ACC112 (cell line): ENCODE results near the gene PCGF2.

Source experiments
- H2AFZ ChIP-seq: fragments of 200-600 bp; sonication (generic); one replicate; pipeline ENCODE4 v1.6.0; 2017; ENCODE audit warnings: antibody characterized with exemption, low read length; ENCODE audit not compliant: unreplicated experiment
- H3K27ac ChIP-seq: fragments of 200-600 bp; sonication (generic); 2 replicates; pipeline ENCODE4 v1.5.1; 2014; ENCODE audit warnings: low read depth, mild to moderate bottlenecking, antibody characterized with exemption, low read length, moderate library complexity
- H3K27me3 ChIP-seq: fragments of 200-600 bp; sonication (generic); 2 replicates; pipeline ENCODE4 v1.6.1; 2014; ENCODE audit warnings: mild to moderate bottlenecking, antibody characterized with exemption, low read length, moderate library complexity, mixed read lengths; ENCODE audit not compliant: insufficient read depth
- H3K36me3 ChIP-seq: fragments of 200-600 bp; sonication (generic); 2 replicates; pipeline ENCODE4 v1.6.1; 2016; ENCODE audit warnings: mild to moderate bottlenecking, antibody characterized with exemption, low read length, moderate library complexity, mixed read lengths; ENCODE audit not compliant: insufficient read depth
- H3K4me1 ChIP-seq: fragments of 200-600 bp; sonication (generic); one replicate; pipeline ENCODE4 v1.6.1; 2016; ENCODE audit warnings: low read length, mixed read lengths; ENCODE audit not compliant: insufficient read depth, unreplicated experiment, control insufficient read depth
- H3K4me3 ChIP-seq: fragments of 200-600 bp; sonication (generic); 2 replicates; pipeline ENCODE4 v1.5.1; 2014; ENCODE audit warnings: mild to moderate bottlenecking, low read depth, low read length
- H3K79me2 ChIP-seq: fragments of 200-600 bp; sonication (generic); one replicate; pipeline ENCODE4 v1.6.0; 2016; ENCODE audit warnings: low read length; ENCODE audit not compliant: control insufficient read depth, unreplicated experiment, insufficient read depth

Gene PCGF2

GRCh38 chr17:38707678-38708351 lies 40.3 kb downstream of the PCGF2 start:
- Histone ChIP-seq H3K79me2 (peaks cover 29% of the 10 kb centered on the region), H2AFZ (no peak overlapping the region), H3K27me3 (no peaks in the 10 kb centered on the region), H3K4me3 (no peak overlapping the region), H3K4me1 (peaks cover 4% of the 10 kb centered on the region), H3K27ac (no peak overlapping the region), H3K36me3 (0 out of 2 replicates have a peak, but pooled peaks cover 6% of the 10 kb centered on the region)

DNA sequence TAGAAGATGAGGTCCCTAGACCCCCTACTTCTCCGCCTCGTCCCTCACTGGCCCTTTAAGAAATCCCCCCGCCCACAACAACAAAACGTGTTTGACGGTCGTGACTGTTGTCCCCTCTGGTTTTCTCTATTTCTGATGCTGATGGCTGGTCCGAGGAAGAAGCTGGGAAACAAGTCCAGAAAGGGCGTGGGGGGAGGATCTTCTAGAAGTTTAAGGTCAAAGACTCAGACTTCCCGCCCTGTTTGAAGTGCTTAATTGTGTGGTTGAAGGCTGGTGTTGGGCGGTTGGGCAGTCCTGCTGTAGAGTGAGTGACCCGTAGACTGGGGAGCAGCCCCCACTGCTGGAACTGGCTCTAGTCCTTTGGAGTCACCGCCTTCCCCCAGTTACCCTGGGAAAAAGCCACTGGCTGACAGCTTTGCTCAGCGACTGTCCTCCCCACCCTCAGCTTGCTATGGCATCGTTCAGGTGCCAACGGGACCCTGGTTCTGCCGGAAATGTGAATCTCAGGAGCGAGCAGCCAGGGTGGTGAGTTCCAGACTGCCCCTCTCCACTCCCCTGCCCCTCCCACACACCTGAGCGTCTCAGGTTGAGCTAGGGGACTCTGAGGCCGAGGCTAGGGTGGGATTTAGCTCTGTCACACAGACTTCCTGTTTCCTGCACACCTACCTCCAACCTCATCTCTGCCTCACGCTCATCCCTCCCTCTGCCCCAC lies 41.5 kb downstream of the PCGF2 start:
- Histone ChIP-seq H3K27me3 (no peaks in the 10 kb centered on the region), H3K27ac (no peak overlapping the region), H2AFZ (peak overlapping the region; percentile 3), H3K4me1 (peaks cover 5% of the 10 kb centered on the region), H3K4me3 (peak overlapping the region; percentile 97), H3K36me3 (0 out of 2 replicates have a peak, but pooled peaks cover 6% of the 10 kb centered on the region), H3K79me2 (peaks cover 29% of the 10 kb centered on the region)

- H3K27ac ChIP-seq = no peak overlapping the region
- 0 out of 2 replicates have a peak, but pooled peaks cover 6% of the 10 kb centered on the region for H3K36me3 ChIP-seq
- H3K27me3 ChIP-seq = no peaks in the 10 kb centered on the region
- peak overlapping the region; percentile 15 for H2AFZ ChIP-seq
- peak overlapping the region; percentile 97 for H3K4me3 ChIP-seq
- peaks cover 29% of the 10 kb centered on the region for H3K79me2 ChIP-seq
- H3K4me1 ChIP-seq = peaks cover 12% of the 10 kb centered on the region
These were observed 42.2 kb downstream of the PCGF2 start for GRCh38 chr17:38705803-38706504.

GRCh38 chr17:38705523-38705802 lies 42.7 kb downstream of the PCGF2 start:
- Histone ChIP-seq H3K79me2 (peaks cover 29% of the 10 kb centered on the region), H2AFZ (peak overlapping the region; percentile 15), H3K4me3 (peak overlapping the region; percentile 97), H3K27me3 (no peaks in the 10 kb centered on the region), H3K36me3 (0 out of 2 replicates have a peak, but pooled peaks cover 6% of the 10 kb centered on the region), H3K4me1 (peaks cover 13% of the 10 kb centered on the region), H3K27ac (no peak overlapping the region)

DNA sequence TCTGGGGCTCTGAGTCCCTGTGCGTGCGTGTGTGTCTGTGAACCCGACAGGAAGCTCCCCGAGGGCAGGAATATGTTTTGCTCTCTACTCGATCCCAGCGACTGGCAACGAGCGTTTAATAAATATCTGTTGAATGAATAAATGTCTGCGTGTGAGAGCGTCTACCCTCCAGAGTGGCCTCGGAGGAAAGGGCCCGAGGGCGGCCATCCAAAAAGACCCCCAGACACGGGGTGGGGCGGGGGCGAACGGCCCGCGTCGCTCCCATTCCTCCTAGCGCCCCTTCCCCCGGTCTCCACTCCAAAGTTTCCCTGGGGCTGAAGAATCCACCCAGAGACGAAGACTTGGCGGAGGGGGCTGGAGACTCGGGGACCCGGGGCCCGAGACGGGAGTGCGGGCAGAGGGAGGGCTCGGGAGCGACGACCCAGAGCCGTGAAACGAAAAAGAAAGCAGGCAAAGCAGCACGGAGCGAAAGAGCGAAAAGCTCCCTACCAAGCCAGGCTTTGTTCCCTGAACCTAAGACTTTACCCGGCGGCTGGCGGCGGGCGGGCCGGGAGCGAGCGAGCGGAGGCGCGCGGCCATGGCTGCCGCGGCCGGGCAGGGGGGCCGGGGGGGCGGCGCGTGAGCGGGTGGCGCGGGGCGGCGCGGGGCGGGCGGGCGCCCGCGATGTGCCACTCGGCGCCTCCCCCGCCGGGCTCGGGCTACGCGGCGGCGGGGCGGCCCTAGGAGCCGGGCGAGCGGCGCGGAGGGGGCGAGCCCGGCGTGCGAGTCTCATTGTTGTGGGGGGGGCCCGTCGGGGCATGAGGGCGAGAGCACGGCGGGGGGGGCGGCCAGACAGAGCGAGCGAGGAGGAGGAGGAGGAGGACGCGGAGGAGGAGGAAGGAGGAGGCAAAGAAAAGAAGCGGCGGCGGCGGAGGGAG lies 43.3 kb downstream of the PCGF2 start, which contains the start of gene MLLT6:
TSS of gene MLLT6 (plus strand) at position 668 of the 917 bp plus-strand sequence. CDS start 360 bp downstream, outside the sequence.
- Histone ChIP-seq H3K36me3 (0 out of 2 replicates have a peak, but pooled peaks cover 6% of the 10 kb centered on the region), H3K4me3 (peak within 1 kb of the TSS; percentile 97), H2AFZ (peak within 1 kb of the TSS; percentile 54), H3K27ac (peak within 1 kb of the TSS; percentile 70), H3K79me2 (peaks cover 29% of the 10 kb centered on the region), H3K4me1 (peaks cover 13% of the 10 kb centered on the region), H3K27me3 (no peaks in the 10 kb centered on the region)

- Histone ChIP-seq H2AFZ (peak overlapping the region; percentile 54), H3K27me3 (no peaks in the 10 kb centered on the region), H3K36me3 (no peaks in the 10 kb centered on the region), H3K4me1 (peaks cover 13% of the 10 kb centered on the region), H3K27ac (peak overlapping the region; percentile 70), H3K4me3 (peak overlapping the region; percentile 82), H3K79me2 (peaks cover 29% of the 10 kb centered on the region)
These were observed 44.2 kb downstream of the PCGF2 start for GRCh38 chr17:38703742-38704605.

GRCh38 chr17:38702916-38703741 lies 45.0 kb downstream of the PCGF2 start:
- no peaks in the 10 kb centered on the region for H3K36me3 ChIP-seq
- H3K27me3 ChIP-seq = no peaks in the 10 kb centered on the region
- peak overlapping the region; percentile 82 for H3K4me3 ChIP-seq
- peaks cover 13% of the 10 kb centered on the region for H3K4me1 ChIP-seq
- H2AFZ ChIP-seq = peak overlapping the region; percentile 44
- H3K79me2 ChIP-seq = peaks cover 29% of the 10 kb centered on the region
- H3K27ac ChIP-seq = peak overlapping the region; percentile 81

DNA sequence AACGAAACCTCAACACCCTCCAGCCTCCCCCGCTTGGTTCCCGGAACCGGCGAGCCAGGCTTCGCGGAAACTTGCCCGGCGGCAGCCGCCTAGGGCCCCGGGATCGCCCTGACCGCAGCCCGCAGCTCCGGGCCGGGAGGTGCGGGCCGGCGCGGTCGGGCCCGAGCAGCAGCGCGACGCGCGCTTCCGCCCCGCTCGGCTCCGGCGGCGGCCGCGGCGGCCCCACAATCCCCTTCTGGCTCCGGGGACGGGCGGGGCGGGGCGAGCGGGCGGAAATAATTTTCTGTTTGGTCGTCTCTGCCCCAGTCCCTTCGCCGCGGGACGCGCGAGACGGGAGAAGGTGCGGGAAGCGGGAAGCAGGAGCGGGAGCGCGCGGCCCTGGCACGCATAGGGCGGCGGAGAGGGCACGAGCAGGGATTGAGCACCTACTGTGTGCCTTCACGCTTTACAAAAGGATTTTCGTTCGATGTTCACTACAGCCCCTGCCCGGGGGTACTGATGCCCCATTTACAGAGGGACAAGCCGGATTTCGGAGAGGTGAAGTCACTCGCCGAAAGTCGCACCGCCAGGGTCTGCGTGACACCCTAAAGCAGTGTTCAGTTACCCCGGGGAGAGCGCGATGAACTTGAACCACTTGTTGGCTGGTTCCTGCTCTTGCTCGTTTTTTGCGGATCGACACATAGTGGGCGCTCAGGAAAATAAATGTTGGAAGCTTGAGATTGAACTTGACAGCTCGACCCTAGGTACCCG lies 45.8 kb downstream of the PCGF2 start:
- H3K79me2 ChIP-seq = peaks cover 26% of the 10 kb centered on the region
- no peaks in the 10 kb centered on the region for H3K36me3 ChIP-seq
- H3K4me1 ChIP-seq = peaks cover 13% of the 10 kb centered on the region
- H3K4me3 ChIP-seq = peak overlapping the region; percentile 82
- H2AFZ ChIP-seq = peak overlapping the region; percentile 80
- no peaks in the 10 kb centered on the region for H3K27me3 ChIP-seq
- peak overlapping the region; percentile 81 for H3K27ac ChIP-seq
